ENCODE measurements around the gene ZNF44.

ZNF44 gene

DNA sequence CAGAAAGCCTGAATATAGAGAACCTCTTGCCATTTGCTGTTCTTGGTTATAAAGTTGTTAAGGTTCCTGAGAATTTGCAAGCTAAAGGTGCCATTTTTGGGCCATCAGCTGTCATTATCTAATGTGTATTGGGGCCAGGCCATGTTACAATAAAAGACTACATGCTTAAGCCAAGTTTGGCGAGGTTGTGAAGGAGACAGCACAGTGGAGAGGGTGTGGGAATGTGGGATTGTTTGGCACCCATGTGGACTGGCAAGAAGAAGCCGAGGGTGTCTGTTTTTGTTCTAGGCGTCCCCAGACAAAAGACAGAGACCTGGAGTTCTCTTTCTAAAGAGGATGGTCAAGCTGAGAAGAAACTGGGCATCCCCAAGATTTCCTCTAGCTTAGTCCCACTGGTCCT, 64.7 kb downstream of the ZNF44 start:
- TF ChIP-seq SIN3A (IDR thresholded peaks at IDR 0.05; ENCODE audit: borderline replicate concordance, insufficient read depth, low read length) (no peak), TAF1 (IDR thresholded peaks at IDR 0.05; ENCODE audit: borderline replicate concordance, insufficient read depth, low read length) (no peak), POLR2AphosphoS5 (IDR thresholded peaks at IDR 0.05; ENCODE audit: low read depth, low read length) (no peak), FOXP2 (optimal IDR thresholded peaks at IDR 0.05; ENCODE audit: borderline replicate concordance, extremely low read depth, extremely low read length, insufficient read depth) (no peak)
- TF ChIP-seq, protein P1, sequence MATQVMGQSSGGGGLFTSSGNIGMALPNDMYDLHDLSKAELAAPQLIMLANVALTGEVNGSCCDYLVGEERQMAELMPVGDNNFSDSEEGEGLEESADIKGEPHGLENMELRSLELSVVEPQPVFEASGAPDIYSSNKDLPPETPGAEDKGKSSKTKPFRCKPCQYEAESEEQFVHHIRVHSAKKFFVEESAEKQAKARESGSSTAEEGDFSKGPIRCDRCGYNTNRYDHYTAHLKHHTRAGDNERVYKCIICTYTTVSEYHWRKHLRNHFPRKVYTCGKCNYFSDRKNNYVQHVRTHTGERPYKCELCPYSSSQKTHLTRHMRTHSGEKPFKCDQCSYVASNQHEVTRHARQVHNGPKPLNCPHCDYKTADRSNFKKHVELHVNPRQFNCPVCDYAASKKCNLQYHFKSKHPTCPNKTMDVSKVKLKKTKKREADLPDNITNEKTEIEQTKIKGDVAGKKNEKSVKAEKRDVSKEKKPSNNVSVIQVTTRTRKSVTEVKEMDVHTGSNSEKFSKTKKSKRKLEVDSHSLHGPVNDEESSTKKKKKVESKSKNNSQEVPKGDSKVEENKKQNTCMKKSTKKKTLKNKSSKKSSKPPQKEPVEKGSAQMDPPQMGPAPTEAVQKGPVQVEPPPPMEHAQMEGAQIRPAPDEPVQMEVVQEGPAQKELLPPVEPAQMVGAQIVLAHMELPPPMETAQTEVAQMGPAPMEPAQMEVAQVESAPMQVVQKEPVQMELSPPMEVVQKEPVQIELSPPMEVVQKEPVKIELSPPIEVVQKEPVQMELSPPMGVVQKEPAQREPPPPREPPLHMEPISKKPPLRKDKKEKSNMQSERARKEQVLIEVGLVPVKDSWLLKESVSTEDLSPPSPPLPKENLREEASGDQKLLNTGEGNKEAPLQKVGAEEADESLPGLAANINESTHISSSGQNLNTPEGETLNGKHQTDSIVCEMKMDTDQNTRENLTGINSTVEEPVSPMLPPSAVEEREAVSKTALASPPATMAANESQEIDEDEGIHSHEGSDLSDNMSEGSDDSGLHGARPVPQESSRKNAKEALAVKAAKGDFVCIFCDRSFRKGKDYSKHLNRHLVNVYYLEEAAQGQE (IDR thresholded peaks at IDR 0.05; ENCODE audit: insufficient read depth in 1 of 2, low read depth in 2 of 2, low read length in 2 of 2) = no peak

GRCh38 chr19:12224676-12225075, 70.0 kb downstream of the ZNF44 start:
- TF ChIP-seq SIN3A (IDR thresholded peaks at IDR 0.05; ENCODE audit: borderline replicate concordance, insufficient read depth, low read length) = no peak
- no peak for TF ChIP-seq POLR2AphosphoS5 (IDR thresholded peaks at IDR 0.05; ENCODE audit: low read depth, low read length)
- TF ChIP-seq TAF1 (IDR thresholded peaks at IDR 0.05; ENCODE audit: borderline replicate concordance, insufficient read depth, low read length) = no peak
- TF ChIP-seq, protein P1 (IDR thresholded peaks at IDR 0.05; ENCODE audit: insufficient read depth in 1 of 2, low read depth in 2 of 2, low read length in 2 of 2) = no peak
- TF ChIP-seq FOXP2 (optimal IDR thresholded peaks at IDR 0.05; ENCODE audit: borderline replicate concordance, extremely low read depth, extremely low read length, insufficient read depth) = no peak

DNA sequence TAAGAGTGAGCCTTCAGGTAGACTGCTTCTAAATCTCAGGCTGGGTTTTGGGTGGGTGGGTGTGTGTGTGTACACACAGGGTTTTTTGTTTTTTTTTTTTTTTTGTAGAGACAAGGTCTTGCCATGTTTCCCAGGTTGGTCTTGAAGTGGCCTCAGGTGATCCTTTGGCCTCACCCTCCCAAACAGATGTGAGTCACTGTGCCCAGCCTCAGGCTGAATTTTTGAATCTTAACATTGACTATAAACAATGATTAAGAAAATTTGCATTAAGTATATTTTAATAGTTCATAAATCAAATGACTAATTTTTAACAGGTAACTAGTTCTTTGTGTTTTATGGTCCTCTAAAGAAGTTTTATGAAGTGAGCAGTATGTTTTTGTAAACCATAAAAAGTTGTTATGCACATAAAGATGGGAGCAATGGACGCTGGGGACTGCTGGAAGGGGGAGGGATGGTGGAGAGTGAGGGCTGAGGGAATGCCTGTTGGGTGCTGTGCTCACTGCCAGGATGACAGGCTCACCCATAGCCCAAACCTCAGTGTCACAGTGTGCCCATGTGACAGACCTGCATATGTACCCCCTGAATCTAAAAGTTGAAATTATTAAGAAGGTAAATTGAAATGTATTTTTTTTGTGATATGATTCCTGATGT, 71.6 kb downstream of the ZNF44 start:
- TF ChIP-seq FOXP2 (optimal IDR thresholded peaks at IDR 0.05; ENCODE audit: borderline replicate concordance, extremely low read depth, extremely low read length, insufficient read depth) (no peak), TAF1 (IDR thresholded peaks at IDR 0.05; ENCODE audit: borderline replicate concordance, insufficient read depth, low read length) (no peak), POLR2AphosphoS5 (IDR thresholded peaks at IDR 0.05; ENCODE audit: low read depth, low read length) (no peak), SIN3A (IDR thresholded peaks at IDR 0.05; ENCODE audit: borderline replicate concordance, insufficient read depth, low read length) (no peak)
- TF ChIP-seq, protein P1 (IDR thresholded peaks at IDR 0.05; ENCODE audit: insufficient read depth in 1 of 2, low read depth in 2 of 2, low read length in 2 of 2) = no peak

All from PFSK-1 (cell line).